Parathyroid adenoma (tissue), 2 donors: ENCODE data around the gene CDH13.

Experiments
- H2AFZ ChIP-seq: fragments of 300-600 bp; sonication (generic); one replicate; pipeline ENCODE4 v1.7.0; 2017; ENCODE audit warnings: antibody characterized with exemption, mild to moderate bottlenecking
- H3K27ac ChIP-seq: fragments of 300-600 bp; sonication (generic); one replicate; pipeline ENCODE4 v1.7.0; 2017
- H3K27me3 ChIP-seq: fragments of 300-600 bp; sonication (generic); one replicate; pipeline ENCODE4 v1.7.0; 2017; ENCODE audit warnings: low read length; ENCODE audit not compliant: control insufficient read depth, insufficient read depth
- H3K36me3 ChIP-seq: fragments of 300-600 bp; sonication (generic); one replicate; pipeline ENCODE4 v1.7.0; 2017; ENCODE audit warnings: low read length; ENCODE audit not compliant: control insufficient read depth, insufficient read depth
- H3K4me1 ChIP-seq: fragments of 300-600 bp; sonication (generic); one replicate; pipeline ENCODE4 v1.7.0; 2017; ENCODE audit warnings: control low read depth
- H3K4me2 ChIP-seq: fragments of 300-600 bp; sonication (generic); one replicate; pipeline ENCODE4 v1.7.0; 2017; ENCODE audit warnings: low read length
- H3K4me3 ChIP-seq: fragments of 300-600 bp; sonication (generic); one replicate; pipeline ENCODE4 v1.7.0; 2017; ENCODE audit warnings: low read depth, low read length
- H3K79me2 ChIP-seq: fragments of 300-600 bp; sonication (generic); one replicate; pipeline ENCODE4 v1.7.0; 2017; ENCODE audit warnings: control low read depth
- H3K9ac ChIP-seq: fragments of 300-600 bp; sonication (generic); one replicate; pipeline ENCODE4 v1.7.0; 2017; ENCODE audit warnings: mild to moderate bottlenecking
- H3K9me3 ChIP-seq: fragments of 300-600 bp; sonication (generic); one replicate; pipeline ENCODE4 v1.7.0; 2017; ENCODE audit warnings: low read length; ENCODE audit not compliant: control insufficient read depth
- TF ChIP-seq, protein P1 (sequence below): fragments of 300-600 bp; sonication (generic); IDR thresholded peaks from one replicate; pipeline ENCODE4 v1.7.0; 2017; ENCODE audit warnings: antibody characterized with exemption, mild to moderate bottlenecking
- donor health status: primary hyperparathyroidism.

CDH13 gene

DNA sequence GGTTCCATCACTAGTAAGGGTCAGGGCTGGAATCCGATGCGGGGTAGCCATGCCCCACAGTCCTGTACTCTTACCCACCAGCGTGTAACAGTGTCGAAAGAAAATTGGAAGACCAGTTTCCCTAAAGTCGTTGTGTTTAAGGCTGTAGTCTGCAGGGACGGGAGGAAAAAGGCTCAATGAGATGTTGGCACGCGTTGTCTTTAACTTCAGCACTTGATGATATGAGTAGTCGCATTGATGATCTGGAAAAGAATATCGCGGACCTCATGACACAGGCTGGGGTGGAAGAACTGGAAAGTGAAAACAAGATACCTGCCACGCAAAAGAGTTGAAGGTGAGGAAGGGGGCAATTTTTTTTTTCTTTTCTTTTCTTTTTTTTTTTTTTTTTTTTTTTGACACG, 1182.3 kb downstream of the CDH13 start:
- Histone ChIP-seq H3K4me1 (peaks cover 7% of the 10 kb centered on the region), H3K27me3 (no peaks in the 10 kb centered on the region), H3K9me3 (no peaks in the 10 kb centered on the region), H3K36me3 (no peaks in the 10 kb centered on the region), H3K4me3 (peak overlapping the region; percentile 89), H3K4me2 (peak overlapping the region; percentile 98), H3K79me2 (peaks cover 15% of the 10 kb centered on the region), H2AFZ (no peak overlapping the region), H3K9ac (no peak overlapping the region), H3K27ac (no peak overlapping the region)
- TF ChIP-seq, protein P1, sequence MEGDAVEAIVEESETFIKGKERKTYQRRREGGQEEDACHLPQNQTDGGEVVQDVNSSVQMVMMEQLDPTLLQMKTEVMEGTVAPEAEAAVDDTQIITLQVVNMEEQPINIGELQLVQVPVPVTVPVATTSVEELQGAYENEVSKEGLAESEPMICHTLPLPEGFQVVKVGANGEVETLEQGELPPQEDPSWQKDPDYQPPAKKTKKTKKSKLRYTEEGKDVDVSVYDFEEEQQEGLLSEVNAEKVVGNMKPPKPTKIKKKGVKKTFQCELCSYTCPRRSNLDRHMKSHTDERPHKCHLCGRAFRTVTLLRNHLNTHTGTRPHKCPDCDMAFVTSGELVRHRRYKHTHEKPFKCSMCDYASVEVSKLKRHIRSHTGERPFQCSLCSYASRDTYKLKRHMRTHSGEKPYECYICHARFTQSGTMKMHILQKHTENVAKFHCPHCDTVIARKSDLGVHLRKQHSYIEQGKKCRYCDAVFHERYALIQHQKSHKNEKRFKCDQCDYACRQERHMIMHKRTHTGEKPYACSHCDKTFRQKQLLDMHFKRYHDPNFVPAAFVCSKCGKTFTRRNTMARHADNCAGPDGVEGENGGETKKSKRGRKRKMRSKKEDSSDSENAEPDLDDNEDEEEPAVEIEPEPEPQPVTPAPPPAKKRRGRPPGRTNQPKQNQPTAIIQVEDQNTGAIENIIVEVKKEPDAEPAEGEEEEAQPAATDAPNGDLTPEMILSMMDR, result no peak

DNA sequence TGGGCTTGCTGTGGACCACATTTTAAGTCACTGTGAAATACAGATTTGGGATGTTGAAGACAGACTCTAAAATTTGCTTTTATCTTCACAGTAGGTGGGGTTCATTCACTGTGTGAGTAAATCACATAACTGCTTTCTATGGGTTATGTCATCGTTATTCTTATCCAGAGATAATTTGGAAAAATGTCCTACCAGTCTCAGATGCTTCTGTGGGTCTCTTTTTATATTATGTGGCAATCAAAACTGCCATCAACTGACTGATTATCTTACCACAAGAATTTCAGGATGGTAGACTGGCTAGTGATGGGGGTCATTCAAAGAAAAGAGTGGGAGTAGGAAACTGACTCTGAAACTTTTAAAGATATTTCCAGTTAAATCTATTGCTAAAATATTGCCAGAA, 1184.1 kb downstream of the CDH13 start:
- TF ChIP-seq, protein P1, result no peak
- H3K9ac ChIP-seq, result no peak overlapping the region
- no peak overlapping the region for H2AFZ ChIP-seq
- H3K27me3 ChIP-seq, result no peaks in the 10 kb centered on the region
- no peak overlapping the region for H3K4me2 ChIP-seq
- no peak overlapping the region for H3K27ac ChIP-seq
- H3K4me1 ChIP-seq, result peaks cover 12% of the 10 kb centered on the region
- no peaks in the 10 kb centered on the region for H3K9me3 ChIP-seq
- H3K4me3 ChIP-seq, result no peak overlapping the region
- peaks cover 15% of the 10 kb centered on the region for H3K79me2 ChIP-seq
- no peaks in the 10 kb centered on the region for H3K36me3 ChIP-seq

DNA sequence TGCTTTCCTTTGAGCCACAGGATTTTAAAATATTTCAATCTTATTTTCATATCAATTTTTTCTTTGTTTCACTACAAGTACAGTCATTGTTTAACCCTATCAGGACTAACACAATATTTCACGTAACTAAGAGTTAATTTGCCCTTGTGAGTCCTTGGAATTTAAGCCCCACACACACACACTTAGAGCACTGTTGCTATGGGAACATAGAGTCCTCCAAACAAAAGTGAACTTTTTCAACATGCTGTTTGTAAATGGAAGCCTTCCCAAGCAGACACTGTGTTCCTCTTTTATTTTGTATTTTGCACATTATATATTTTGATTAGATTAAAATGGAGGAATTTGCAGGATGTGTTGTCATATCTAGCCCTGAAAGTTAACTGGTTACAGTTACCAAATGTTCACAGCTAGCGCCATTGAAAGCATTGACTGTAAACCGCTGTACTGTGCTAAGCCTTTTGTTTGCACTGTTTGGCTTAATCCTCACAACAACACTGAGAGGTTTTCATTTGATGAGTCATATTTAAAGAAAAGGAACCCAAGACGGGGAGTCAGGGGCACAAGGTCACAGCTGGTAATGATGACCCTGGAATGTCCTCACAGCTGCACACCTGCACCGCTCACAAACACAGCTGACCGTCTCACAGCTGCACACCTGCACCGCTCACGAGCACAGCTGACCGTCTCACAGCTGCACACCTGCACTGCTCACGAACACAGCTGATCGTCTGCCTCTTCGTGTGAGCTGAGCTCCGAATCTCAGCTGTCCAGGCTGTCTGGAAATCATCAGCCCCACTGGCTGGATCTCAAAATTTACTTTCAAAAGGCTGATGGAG, 1187.3 kb downstream of the CDH13 start:
- Histone ChIP-seq H3K4me3 (no peak overlapping the region), H3K27ac (peak overlapping the region; percentile 20), H3K36me3 (no peaks in the 10 kb centered on the region), H3K27me3 (no peaks in the 10 kb centered on the region), H3K9me3 (no peaks in the 10 kb centered on the region), H2AFZ (peak overlapping the region; percentile 52), H3K79me2 (peaks cover 7% of the 10 kb centered on the region), H3K9ac (no peak overlapping the region), H3K4me2 (no peak overlapping the region), H3K4me1 (peaks cover 9% of the 10 kb centered on the region)
- TF ChIP-seq, protein P1, result no peak

DNA sequence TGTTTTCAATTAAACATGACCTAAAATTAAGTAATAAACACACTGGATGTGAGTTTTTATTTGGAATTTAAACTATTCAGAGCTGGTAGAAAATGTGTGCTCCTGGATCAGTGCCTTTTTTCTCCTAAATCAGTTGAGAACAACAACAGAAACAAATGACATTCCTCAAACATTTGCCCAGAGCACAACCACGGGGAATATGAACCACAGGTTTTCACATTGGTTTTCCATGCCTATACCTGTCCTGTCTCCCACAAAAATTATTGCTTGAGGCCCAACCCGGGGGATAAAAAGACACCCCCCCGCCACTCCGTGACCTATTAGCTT, 1187.9 kb downstream of the CDH13 start:
- Histone ChIP-seq H3K27me3 (no peaks in the 10 kb centered on the region), H2AFZ (peak overlapping the region; percentile 52), H3K9ac (no peak overlapping the region), H3K36me3 (no peaks in the 10 kb centered on the region), H3K27ac (no peak overlapping the region), H3K4me3 (no peak overlapping the region), H3K79me2 (peaks cover 4% of the 10 kb centered on the region), H3K4me1 (peaks cover 8% of the 10 kb centered on the region), H3K9me3 (no peaks in the 10 kb centered on the region), H3K4me2 (no peak overlapping the region)
- TF ChIP-seq, protein P1, result no peak

DNA sequence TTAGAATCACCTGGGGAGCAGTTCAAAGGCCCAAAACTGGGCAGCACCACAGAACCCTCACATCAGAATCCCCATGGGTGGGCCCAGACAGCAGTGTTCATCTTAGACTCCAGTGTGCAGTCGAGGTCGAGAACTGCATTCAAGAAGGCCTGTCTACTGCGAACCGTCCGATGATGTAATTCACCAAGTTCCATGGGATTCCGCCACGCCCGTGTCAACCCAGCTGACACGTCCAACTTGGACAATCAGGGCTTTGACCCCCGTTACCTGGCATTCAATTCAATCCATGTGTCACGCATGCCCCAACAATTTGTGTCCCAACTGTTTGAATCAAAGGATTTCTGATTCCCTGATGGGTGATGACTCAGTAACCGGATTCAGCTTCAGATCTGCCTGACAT, 1190.3 kb downstream of the CDH13 start:
- H3K9ac ChIP-seq, result no peak overlapping the region
- H2AFZ ChIP-seq, result no peak overlapping the region
- no peaks in the 10 kb centered on the region for H3K36me3 ChIP-seq
- H3K4me3 ChIP-seq, result no peak overlapping the region
- H3K27me3 ChIP-seq, result no peaks in the 10 kb centered on the region
- H3K27ac ChIP-seq, result no peak overlapping the region
- no peaks in the 10 kb centered on the region for H3K9me3 ChIP-seq
- peaks cover 8% of the 10 kb centered on the region for H3K4me1 ChIP-seq
- H3K79me2 ChIP-seq, result no peaks in the 10 kb centered on the region
- TF ChIP-seq, protein P1, result no peak
- no peak overlapping the region for H3K4me2 ChIP-seq
